GM21717 (cell line): ENCODE measurements around the gene TSSC4.
A peak's percentile ranks its signal among the peaks of the same experiment; 100 is the strongest.

Source experiments
- ATAC-seq: cut with Tn5 transposase; IDR thresholded peaks from one replicate; pipeline ENCODE4 v1.9.1; 2021; ENCODE audit warnings: mild to moderate bottlenecking, moderate library complexity; ENCODE audit not compliant: unreplicated experiment

Gene TSSC4

DNA sequence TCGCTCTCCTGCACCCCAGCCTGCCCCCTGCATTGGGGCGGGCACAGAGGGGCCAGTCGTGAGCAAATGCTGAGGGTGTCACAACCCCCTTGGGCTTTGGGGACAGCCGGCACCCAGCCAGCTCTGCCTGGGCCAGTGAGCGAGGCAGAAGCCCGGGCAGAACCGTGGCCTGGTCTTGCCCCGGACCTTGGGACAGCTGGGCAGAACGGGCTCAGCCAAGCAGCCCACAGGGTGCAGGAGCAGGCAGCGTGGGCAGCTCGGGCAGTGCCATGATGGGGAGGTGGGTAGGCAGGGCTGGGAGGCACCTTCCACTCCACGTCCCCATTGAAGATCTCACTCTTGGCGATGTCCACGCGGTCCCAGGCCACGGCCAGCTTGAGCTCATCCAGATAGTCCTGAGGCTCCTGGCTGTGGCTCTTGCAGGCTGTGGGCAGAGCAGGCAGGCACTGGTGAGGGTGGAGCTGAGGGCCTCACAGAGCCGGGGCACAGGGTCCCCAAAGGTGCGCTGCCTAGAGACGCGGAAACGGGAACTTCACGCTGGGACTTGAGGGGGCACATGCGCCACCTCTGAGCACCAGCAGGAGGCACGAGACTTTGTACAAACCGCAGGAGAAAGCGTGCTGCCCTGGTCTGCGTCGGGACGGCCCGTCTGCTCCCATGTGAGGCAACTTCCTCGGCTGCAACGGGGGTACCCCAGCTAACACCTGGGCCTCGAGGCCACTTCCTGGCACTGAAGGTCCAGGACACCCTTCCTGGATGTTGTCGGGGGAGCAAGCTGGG, 15.2 kb downstream of the TSSC4 start:
- ATAC-seq = no peak

DNA sequence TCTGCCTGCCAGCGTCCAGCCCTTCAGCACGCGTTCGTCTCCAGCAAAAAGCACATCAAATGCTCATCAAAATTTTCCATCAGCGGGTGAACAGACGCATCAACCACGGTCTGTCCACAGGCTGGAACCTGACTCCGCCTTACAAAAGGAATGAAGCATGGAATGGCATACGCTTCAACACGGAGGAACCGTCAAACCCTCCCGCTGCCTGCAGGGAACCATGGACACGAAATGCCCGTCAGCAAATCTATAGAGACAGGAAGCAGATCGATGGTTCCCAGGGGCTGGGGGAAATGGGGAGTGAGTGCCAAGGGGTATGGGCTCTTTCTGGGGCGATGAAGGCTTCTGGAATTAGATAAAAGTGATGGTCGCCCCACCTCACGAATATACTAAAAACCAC, 16.2 kb downstream of the TSSC4 start:
- ATAC-seq = no peak

DNA sequence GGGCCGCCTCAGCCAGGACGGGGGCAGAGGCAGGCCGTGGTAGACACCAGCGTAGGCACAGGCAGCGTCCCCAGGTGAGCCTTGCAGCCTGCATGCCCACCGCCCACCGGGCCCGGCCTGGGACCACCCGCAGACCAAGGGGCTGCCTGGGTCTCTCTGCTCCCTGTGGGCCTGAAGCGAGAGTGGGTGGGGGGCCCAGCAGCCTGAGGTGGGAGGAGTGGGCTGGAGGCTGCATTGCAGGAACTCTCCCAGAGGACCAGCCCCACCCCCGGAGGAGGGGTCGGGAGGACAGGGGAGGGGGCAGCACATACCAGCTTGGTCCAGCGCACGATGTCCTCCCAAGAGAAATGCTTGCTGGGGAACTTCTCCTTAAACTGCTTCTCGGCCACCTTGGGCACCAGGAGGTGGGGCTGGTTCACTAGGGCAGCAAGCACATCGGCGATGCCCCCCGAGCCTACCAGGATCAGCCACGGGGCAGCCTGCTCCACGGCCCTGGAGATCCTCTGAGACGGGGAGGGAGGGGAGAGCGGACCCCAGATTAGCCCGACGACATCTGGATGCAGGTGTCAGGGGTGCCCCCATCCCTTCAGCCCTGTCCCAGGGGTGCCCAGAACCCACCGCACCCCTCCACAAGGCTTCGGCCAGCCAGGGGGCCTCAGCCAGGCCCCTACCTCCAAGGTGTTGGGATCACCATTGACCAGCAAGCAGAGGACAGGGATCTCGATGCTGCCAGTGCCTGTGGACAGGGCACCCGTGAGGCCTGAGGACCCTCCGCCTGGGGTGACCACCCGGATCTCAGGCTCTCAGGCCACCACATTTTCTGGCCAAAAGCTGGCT, 17.5 kb downstream of the TSSC4 start:
- ATAC-seq = no peak

DNA sequence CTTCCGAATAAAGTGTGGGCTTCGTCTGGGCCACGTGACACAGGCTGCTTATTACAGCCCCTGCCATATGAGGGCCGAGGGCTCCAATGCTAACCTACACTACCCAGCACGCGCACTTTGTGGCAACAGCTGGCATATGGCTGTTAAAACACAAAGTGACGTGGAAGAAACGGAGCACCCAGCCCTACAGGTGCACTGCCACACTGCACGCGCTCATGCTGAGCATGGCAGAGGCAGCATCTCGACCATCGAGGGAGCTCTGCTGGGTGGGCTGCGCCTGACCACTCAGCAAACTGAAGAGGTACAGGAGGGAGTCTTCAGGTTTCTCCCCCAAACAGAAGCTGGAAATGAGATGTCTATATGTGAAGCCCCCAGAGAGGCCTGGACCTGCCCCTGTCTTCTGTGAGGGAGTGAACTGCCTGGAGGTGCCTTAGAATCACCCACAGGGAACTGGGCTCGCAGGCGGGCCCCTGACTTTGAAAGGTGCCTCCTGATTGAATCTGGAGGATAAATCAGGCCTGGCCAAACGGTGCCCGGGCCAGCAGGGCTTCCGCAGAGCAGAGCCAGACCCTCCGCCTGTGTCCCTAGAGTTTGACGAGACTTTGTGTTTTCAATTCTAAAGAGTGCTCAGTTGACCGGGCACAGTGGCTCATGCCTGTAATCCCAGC, 18.3 kb downstream of the TSSC4 start:
- no peak for ATAC-seq

DNA sequence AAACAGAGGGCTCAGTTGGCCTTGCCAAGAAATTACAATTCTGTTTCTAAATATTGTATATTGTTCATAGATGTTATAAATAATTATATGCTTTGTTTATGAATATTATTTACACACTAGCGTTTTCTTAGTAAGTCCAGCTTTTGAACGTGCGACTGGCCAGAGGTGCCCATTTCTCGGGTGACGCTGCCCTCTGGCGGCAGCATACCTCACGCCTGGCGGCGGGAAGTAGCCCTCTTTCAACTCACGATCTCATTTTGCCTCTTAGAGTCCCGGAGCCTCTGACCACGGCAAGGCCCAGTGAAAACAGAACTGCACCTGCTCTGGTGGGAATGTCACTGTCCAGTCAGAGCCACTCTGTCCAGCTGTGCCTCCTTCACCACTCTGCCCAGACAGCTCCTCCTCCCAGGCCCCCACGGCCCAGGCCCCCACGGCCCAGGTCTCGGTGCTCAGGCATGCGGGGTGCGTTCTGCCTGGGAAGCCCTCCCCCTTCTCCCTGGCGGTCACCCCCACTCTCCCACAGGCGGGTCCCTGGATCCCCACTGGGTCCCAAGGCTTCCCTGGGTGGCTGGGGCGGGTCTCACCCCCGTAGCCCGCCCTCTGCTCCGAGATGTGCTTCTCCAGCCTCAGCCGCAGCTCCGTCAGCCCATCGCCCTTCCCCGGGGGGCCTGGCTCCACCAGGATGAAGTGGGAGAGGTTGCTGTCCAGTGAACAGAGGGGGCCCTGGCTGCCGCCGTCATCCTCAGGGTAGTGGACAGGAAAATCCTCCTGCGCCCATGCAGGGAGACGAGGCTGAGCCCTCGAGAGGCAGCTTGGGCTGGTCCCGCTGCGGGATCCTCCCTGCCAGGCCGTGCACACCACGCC, 19.3 kb downstream of the TSSC4 start:
- ATAC-seq = no peak

DNA sequence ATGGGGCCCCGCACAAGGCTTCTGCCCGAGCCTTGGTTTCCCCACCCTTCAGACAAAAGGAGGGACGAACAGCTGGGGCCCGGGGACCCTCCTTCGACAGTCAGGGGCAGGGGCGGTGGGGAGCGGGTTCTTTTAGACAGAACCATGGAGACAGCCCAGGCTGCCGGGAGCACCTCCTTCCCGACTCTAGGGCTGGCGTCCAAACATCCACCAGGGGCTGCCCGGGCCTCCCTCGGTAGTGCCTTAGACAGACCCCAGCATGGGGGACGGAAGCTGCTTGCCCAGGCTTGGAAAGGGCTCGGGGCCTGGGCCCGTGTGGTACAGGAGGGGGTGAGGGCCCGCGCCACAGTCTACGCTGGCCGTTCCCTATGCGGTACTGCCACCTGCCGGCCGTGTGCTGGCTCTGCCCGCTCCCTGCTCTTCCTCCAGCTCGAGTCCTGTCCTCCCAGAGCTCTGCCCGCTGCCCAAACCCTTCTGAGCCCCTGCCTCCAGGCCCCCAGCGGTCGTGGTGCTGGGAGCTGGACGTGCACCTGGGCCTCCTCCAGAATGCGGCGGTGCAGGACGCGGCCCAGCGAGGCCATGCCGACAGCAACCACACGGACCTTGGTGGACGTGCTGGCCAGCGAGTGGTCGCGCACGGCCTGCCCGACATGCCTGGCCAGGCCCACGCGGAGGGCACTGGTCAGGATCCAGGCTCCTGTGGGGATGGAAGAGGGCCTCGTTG, 20.1 kb downstream of the TSSC4 start:
- ATAC-seq = peak; percentile 57

DNA sequence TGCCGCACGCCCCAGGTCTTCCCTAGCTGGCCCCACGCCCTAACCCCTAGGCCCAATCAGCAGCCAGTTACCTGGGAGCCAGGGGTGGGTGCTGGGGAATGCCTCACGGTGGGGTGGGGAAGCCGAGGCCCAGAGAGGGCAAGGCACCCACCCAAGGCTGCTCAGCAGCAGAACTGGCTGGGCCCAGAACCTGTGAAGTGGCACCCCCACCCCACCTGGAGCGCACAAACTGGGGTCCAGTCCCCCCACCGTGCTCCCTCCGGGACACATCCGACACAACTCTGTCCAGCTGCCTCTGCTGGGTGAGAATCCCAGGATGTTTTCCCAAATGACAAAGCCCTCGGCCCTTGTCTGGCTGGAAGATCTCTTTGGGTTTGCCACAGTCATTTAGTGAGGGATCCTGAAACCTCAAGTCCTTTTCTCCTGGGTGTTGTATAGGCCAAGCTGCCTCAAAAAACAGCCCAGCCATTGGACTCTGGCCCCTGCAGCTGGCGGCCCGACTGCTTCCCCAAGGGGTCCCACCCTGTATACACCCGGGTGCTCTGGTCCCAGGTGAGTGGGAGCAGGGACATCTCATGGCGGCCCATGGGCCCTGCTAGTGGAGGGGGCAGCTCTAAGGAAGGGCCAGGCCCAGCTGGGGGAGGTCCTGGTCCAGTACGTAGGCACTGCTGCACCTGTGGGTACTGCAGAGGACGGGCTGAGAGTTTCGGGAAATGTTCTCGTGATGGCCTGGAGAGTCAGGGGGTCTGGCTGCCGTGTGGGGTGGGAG, 20.9 kb downstream of the TSSC4 start:
- no peak for ATAC-seq

DNA sequence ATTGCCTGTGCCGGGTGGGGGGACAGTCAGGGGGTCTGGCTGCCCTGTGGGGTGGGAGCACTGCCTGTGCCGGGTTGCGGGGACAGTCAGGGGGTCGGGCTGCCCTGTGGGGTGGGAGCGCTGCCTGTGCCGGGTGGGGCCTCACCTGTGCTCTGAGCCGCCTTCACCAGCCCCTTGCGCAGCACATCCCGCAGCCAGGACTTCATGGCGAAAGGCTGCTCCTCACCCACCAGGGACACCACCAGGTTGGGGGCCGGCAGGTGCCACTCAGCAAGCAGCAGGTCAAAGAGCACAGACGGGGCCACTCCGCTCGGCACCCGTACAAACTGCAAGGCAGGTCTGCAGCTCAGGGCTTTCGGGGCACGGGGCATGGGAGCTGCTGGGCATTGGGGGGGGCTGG, 21.4 kb downstream of the TSSC4 start:
- no peak for ATAC-seq

DNA sequence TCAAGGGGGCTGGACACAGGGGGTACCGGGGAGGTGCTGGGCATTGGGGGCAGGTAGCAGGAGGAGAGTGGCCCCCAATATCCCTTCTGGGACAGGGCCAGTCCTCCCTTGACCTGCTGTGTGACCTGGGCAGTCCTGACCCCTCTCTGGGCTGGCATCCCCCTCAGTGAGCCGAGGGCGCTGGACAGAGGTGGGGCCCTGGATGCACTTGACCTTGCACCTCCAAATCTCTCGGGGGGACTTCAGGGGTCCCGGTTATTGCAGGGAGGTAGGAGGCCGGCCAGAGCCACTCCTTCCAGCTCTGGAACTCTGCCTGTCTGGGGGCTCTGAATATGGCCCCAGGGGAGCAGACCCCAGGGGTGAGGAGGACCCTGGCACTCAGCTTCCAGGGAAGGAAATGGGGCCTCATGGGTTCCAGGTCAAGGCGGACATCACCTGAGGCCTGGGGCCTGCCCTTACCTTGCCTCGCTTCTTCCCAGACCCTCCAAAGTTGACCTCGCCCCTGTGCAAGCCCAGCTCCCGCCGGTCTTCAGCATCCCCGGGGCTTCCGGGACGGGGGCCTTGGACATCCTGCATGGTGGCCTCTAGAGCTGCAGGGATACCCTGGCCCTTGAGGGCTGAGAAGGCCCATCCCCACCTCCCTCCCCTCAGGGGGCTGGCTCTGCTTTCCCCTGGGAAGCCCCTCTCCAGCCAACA, 22.1 kb downstream of the TSSC4 start:
- ATAC-seq = no peak

DNA sequence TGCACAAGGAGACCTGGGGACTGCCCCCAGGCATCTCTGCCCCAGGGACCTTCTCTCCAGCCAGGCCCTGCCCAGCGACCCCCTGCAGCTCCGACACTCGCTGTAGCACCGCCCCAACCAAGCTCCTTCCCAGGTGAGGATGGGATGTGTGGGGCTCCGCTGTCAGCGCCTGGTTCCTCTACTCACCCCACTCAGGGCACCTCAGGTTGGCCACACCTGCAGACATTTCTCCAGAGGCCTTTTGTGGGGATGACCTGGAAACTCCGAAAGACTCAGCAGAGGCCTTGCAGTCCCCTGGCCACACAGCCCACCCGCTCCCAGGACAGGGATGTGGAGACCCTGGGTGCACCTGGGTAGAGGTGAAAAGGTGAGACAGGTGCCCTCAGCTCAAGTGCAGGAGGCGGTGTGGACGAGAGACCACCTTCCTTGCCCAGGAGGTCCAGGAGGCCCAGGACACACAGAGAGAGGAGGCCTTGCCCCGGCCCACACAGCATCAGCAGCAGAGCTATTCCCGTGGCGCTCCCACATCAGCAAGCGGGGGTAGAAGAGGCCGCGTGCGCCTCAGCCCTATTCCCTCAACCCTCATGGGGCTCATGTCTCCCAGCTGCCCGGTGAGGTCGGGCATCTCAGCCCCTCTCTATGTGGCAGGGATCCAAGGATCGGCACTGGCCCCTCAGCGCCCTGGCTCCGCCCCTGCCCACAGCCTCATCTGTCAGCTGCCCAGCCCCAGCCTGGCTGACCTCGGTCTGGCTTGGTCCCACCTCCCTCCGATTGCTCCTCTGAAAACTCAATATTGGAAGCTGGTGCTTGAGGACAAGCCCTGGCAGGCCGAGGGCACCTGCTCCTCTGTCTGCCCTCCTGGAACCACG, 22.8 kb downstream of the TSSC4 start:
- ATAC-seq = no peak

DNA sequence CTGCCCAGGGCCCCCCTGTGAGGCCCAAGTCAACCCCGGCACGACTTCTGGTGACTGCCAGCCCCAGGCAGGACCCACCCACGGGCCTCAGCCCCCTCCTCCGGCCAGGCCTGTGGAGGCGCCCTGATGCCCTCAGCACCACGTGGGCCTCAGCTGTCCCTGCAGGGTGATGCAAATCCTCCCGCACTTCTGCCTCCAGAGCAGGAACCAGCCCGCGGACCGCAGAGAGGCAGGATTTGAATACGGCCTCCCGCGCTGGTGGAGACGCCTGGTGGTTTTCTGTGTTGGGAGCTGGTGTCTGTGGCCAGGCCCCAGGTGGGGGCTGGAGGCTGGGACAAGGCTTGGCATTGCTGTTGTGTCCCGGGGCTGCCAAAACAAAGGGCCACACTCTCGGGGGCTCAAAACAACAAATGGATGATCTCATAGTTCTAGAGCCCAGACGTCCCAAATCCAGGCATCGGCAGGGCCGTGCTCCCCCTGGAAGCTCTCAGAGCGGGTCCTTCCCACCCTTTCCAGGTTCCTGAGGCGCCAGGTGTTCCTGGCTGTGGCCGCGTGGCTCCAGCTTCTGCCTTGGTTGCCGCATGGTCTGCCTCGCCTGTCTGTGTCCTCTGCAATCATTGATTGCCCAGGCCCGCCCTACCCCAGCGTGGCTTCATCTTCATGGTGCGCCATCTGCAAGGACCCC, 24.4 kb downstream of the TSSC4 start:
- no peak for ATAC-seq

DNA sequence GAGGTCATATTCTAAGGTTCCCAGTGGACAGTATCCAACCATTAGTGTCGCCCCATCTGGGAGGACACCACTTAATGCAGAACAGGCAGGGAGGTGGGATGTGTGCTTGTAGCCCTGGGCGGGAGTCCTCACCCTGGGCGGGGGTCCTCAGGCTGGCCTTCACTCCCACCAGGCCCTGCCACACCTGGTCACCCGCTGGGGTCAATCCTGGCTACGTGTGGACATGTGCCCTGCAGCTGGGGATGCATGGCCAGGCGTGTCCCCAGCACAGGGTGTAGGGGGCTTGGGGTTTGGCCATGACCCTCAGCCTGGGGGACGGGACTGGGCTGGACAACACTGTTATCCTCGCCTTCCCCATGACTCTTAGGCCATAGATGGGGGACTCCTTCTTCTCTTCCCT, 25.0 kb downstream of the TSSC4 start:
- ATAC-seq = no peak

DNA sequence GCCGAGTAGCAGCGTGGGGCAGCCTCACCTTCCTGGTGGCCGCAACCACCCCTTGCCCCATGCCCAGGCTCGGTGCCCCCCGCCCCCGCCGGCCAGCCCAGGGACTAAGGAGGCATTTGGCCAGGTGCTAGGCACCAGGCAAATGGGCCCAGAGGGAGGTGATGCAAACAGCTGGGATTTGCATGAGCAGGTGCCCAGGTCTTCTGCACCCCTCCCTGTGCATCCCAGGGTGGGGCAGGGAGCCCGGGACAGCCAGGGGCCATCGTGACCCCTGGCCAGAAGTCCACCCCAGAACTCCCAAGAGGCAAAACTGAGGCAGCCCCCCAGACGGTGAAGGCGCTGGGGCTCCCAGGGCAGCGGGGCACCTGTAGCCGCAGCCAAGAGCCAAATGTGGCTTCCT, 25.7 kb downstream of the TSSC4 start:
- no peak for ATAC-seq

DNA sequence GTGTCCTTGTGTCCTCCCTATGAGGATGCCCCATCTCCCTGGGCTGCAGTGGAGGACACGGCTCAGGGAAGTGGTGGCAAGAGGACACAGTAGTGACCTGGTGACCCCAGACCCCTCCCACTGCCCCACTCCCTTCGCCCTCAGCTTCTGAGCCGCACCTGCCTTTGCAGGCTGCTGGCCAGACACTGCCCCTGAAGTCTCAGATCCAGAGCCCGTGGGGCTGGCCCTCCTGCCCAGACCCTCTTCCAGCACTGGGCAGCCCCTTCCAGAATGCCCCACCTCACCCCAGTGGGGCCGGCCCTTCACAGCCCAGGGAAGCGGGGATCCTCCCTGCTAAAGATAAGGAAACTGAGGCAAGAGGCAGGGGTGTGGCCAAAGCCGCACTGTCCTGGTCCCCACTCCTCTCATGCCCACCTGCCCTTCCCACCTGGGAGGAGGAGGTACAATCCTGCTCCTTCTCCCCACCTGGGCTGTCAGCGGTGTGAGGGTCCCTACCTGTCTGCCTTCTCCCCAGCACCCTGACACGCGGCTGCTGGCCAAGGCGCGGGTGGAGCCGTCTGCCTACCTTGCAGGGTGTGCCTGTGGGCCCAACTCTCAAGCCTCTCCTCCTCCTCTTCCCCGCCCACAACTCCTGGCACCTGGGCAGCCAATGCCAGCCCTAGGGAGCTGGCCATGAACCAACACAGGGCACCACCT, 26.4 kb downstream of the TSSC4 start:
- no peak for ATAC-seq

DNA sequence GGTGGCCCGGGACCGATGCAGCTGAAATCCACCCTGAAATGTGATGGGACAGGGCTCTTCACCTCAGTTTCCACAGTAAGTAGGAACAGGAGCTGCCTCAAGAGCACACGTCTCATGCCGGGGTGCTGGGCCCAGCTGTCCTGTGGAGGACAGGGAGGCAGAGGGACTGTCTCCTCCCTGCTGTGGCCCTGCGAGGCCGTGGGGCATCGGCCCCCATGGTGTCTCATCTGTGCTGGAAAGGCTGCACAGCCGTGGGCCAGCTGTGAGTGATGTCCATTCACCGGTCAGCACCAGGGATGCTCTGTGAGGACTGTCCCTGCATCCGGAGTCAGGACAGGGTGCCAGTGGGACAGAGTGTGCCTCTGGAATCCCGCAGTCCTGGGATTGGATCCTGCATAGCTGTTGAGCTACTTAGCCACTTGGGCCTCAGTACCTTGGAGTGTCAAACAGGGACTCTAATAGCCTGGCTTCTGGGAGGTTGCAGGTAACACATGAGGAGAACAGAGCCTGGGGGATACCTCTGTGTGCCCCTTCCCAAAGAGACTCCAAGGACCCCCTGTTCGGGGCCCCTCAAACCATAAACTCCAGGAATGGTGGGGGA, 27.3 kb downstream of the TSSC4 start:
- ATAC-seq = no peak

DNA sequence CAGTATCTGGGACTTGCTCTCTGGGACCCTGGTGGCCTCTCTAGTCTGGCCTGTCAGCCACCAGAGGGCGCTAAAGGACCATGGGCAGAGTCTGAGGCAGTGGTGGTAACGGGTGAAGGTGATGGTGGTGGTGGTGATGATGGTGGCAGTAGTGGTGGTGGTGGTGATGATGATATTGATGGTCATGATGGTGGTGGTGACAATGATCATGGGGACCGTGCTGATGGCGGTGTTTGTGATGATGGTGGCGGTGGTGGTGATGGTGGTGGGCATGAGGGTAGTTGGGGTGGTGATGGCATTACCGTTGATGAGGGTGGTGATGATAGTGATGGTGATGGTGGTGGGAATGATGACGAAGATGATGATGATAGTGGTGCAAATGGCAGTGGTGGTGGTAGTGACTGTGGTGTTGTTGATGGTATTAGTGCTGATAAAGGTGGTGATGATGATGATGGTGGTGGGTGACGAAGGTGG, 27.8 kb downstream of the TSSC4 start:
- no peak for ATAC-seq
